ENCODE results near the gene PAWR. TPM values are rescaled to one million over a fixed set of nuclear protein-coding genes. Genes with fewer than 3 reads are reported as not detected.

The PAWR gene
- total and polyA plus RNA-seq, 10 of the 15 experiments (the other 5 are each of a cell fraction or from before 2014, with no cell fraction given) = 8.1 to 70.6 (median 24.2) TPM

DNA sequence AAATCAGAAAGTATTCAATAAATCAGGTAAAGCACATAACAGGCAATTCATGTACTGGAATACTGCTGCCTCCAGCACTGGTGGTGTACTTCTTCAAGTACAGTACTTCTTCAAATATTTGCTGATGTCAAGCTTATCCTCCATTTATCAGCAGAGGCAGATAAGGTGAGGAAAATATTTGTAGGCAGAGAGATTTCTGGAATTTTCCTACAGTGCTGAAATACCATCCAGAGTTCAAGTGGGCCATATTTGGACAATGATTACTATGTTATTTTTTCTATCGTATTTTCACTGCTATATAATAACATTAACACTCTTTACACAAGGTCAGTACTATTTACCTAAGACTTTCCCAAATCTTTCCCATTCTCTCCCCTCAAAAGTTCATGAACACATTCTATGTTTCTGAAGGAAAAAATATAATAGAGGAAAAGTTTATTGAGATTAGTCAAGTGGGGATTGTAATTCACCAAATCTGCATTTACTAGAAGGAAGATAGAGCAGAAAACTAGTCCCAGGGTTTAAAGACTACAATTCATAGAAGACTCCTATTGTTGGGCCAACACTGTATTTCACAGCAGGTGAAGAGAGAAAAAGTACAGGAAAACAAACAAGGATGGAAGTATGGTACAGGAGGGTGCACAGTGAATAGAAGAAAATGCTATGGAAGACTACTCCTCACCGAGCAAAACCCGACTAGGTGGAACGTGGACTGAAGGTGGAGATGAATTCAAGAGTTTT, 141.1 kb downstream of the PAWR start:
- ChIA-PET CTCF (interaction anchor here (1.1 to 2.8 kb wide), 6 partner anchors 14 to 188 kb away, joined by 3 to 25 read pairs (median 6); partner anchors contain the start of gene PAWR), SMC1A (ENCODE audit: uncharacterized antibody, unreplicated experiment) (interaction anchor here (0.7 to 1.8 kb wide), 4 partner anchors 65 to 637 kb away, joined by 3 to 9 read pairs (median 4); no protein-coding TSS in a partner anchor), POLR2A (no interaction called here), RAD21 (ENCODE audit: unreplicated experiment) (interaction anchor here (1.2 to 1.3 kb wide), 2 partner anchors 132 to 141 kb away, joined by 3 to 6 read pairs; partner anchors contain the start of gene PAWR)
- WGBS (ENCODE audit: insufficient coverage, insufficient replicate concordance, low lambda C conversion rate, missing lambda C conversion rate) = 100% methylated on average over 4 of the region's 4 CpGs
- no peaks in the 10 kb centered on the region for H3K79me2 ChIP-seq (ENCODE audit: control insufficient read depth, insufficient read depth, low read length)
- ATAC-seq = no peak
- in situ Hi-C loops (cut with MboI) = loop anchor here (5.0 kb wide), 1 partner anchor 638 kb away; no protein-coding TSS in a partner anchor
- no peak overlapping the region for H3K27ac ChIP-seq (ENCODE audit: control insufficient read depth, insufficient read depth)
- H3K9me3 ChIP-seq (replicated peaks; ENCODE audit: control insufficient read depth, insufficient read depth, low read length) = no peaks in the 10 kb centered on the region; the same call in 2 of the 3 replicates
- no peak overlapping the region for H2AFZ ChIP-seq (ENCODE audit: control insufficient read depth, low read depth, low read length)
- intact Hi-C loops (cut with micrococcal nuclease; ENCODE audit: unreplicated experiment) = loop anchor here (2.0 to 5.0 kb wide), 3 partner anchors 139 to 723 kb away; no protein-coding TSS in a partner anchor
- no peaks in the 10 kb centered on the region for H3K27me3 ChIP-seq (replicated peaks in 1 of 2; ENCODE audit: control insufficient read depth in 2 of 2, insufficient read depth in 2 of 2, low read length in 1 of 2)
- no peaks in the 10 kb centered on the region for H4K20me1 ChIP-seq (ENCODE audit: control insufficient read depth, insufficient read depth)
- H3K4me3 ChIP-seq = no peak overlapping the region
- no peaks in the 10 kb centered on the region for H3K4me1 ChIP-seq (ENCODE audit: control insufficient read depth, insufficient read depth, low read length)
- no peak for DNase-seq (ENCODE audit: low read depth, low spot score)
- H3K9ac ChIP-seq (ENCODE audit: control insufficient read depth, insufficient read depth, low read length) = no peak overlapping the region
- BruUV-seq (replicated peaks) = no TSS peak
- H3K4me2 ChIP-seq (ENCODE audit: control insufficient read depth, insufficient read depth) = no peak overlapping the region
- FAIRE-seq = no peak
- H3K36me3 ChIP-seq (ENCODE audit: control insufficient read depth in 2 of 2, insufficient read depth in 2 of 2, low read length in 1 of 2) = no peaks in the 10 kb centered on the region; a peak in 1 of 4 replicates
- TF ChIP-seq SMAD5 (IDR thresholded peaks at IDR 0.05; ENCODE audit: low read depth) (no peak), CREM (IDR thresholded peaks at IDR 0.05; ENCODE audit: low read depth) (no peak), SP1 (IDR thresholded peaks at IDR 0.05; ENCODE audit: low read depth, low read length) (no peak), ETV6 (conservative IDR thresholded peaks at IDR 0.05 in 1 of 2, IDR thresholded peaks at IDR 0.05 in 1 of 2; ENCODE audit: borderline replicate concordance in 1 of 2, low read depth in 1 of 2) (no peak), TCF3 (IDR thresholded peaks at IDR 0.05; ENCODE audit: borderline replicate concordance, insufficient read depth, low read depth, low read length) (no peak), ZNF24 (IDR thresholded peaks at IDR 0.05) (no peak), POLR2A (IDR thresholded peaks at IDR 0.05; ENCODE audit: low read depth, low read length) (no peak), ZNF384 (IDR thresholded peaks at IDR 0.05; ENCODE audit: borderline replicate concordance, low read depth, low read length) (no peak), GABPA (IDR thresholded peaks at IDR 0.05; ENCODE audit: low read depth) (no peak), CREB1 (IDR thresholded peaks at IDR 0.05; ENCODE audit: low read depth) (no peak), TCF12 (IDR thresholded peaks at IDR 0.05; ENCODE audit: low read depth, low read length) (no peak), BHLHE40 (IDR thresholded peaks at IDR 0.05; ENCODE audit: borderline replicate concordance in 1 of 2, low read depth in 2 of 2, low read length in 1 of 2) (no peak)
- TF ChIP-seq, protein P1, sequence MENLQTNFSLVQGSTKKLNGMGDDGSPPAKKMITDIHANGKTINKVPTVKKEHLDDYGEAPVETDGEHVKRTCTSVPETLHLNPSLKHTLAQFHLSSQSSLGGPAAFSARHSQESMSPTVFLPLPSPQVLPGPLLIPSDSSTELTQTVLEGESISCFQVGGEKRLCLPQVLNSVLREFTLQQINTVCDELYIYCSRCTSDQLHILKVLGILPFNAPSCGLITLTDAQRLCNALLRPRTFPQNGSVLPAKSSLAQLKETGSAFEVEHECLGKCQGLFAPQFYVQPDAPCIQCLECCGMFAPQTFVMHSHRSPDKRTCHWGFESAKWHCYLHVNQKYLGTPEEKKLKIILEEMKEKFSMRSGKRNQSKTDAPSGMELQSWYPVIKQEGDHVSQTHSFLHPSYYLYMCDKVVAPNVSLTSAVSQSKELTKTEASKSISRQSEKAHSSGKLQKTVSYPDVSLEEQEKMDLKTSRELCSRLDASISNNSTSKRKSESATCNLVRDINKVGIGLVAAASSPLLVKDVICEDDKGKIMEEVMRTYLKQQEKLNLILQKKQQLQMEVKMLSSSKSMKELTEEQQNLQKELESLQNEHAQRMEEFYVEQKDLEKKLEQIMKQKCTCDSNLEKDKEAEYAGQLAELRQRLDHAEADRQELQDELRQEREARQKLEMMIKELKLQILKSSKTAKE (IDR thresholded peaks at IDR 0.05; ENCODE audit: low read depth, poor library complexity, severe bottlenecking) = no peak
- TF ChIP-seq, protein P2, sequence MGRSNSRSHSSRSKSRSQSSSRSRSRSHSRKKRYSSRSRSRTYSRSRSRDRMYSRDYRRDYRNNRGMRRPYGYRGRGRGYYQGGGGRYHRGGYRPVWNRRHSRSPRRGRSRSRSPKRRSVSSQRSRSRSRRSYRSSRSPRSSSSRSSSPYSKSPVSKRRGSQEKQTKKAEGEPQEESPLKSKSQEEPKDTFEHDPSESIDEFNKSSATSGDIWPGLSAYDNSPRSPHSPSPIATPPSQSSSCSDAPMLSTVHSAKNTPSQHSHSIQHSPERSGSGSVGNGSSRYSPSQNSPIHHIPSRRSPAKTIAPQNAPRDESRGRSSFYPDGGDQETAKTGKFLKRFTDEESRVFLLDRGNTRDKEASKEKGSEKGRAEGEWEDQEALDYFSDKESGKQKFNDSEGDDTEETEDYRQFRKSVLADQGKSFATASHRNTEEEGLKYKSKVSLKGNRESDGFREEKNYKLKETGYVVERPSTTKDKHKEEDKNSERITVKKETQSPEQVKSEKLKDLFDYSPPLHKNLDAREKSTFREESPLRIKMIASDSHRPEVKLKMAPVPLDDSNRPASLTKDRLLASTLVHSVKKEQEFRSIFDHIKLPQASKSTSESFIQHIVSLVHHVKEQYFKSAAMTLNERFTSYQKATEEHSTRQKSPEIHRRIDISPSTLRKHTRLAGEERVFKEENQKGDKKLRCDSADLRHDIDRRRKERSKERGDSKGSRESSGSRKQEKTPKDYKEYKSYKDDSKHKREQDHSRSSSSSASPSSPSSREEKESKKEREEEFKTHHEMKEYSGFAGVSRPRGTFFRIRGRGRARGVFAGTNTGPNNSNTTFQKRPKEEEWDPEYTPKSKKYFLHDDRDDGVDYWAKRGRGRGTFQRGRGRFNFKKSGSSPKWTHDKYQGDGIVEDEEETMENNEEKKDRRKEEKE (IDR thresholded peaks at IDR 0.05) = no peak
- TF ChIP-seq, protein P3, sequence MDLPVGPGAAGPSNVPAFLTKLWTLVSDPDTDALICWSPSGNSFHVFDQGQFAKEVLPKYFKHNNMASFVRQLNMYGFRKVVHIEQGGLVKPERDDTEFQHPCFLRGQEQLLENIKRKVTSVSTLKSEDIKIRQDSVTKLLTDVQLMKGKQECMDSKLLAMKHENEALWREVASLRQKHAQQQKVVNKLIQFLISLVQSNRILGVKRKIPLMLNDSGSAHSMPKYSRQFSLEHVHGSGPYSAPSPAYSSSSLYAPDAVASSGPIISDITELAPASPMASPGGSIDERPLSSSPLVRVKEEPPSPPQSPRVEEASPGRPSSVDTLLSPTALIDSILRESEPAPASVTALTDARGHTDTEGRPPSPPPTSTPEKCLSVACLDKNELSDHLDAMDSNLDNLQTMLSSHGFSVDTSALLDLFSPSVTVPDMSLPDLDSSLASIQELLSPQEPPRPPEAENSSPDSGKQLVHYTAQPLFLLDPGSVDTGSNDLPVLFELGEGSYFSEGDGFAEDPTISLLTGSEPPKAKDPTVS (IDR thresholded peaks at IDR 0.05; ENCODE audit: low read depth, low read length) = no peak
- TF ChIP-seq, protein P4, sequence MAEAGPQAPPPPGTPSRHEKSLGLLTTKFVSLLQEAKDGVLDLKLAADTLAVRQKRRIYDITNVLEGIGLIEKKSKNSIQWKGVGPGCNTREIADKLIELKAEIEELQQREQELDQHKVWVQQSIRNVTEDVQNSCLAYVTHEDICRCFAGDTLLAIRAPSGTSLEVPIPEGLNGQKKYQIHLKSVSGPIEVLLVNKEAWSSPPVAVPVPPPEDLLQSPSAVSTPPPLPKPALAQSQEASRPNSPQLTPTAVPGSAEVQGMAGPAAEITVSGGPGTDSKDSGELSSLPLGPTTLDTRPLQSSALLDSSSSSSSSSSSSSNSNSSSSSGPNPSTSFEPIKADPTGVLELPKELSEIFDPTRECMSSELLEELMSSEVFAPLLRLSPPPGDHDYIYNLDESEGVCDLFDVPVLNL (IDR thresholded peaks at IDR 0.05; ENCODE audit: low read depth, low read length) = no peak
